ENCODE data around the gene WDFY4. TPM values are rescaled to one million over a fixed set of nuclear protein-coding genes. Genes with fewer than 3 reads are reported as not detected.

The WDFY4 gene
- total RNA-seq, 2 donors from 2014 or later = 0.70 to 2.0 TPM

DNA sequence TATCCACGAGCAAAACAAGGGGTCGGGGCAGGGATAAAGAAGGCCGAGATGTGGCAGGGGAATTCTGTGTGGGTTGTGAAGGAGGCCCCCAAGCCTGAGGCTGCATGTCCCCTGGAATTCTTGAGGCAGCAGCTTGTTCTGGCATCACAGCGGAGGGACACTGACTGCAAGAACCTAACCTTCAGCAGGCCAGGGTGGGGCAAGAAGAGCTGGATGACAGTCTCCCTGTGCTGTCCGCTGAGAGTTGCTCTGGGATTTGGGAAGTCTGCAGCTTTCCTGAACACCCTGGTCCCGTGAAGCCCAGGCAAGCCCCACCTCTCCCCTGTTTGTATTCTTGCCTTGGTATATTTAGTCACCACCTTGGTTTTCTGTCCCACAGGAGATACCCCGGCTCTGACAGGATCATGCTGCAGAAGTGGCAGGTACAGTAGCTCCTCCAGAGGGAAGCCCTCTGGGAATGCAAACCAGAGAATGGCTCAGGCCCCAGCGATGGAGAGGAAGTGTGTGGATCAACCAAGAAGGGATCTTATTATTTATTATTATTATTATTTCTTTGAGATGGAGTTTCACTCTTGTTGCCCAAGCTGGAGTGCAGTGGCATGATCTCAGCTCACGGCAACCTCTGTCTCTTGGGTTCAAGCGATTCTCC is 256.9 kb downstream of the WDFY4 start:
- DNase-seq (ENCODE audit: low spot score) = peak; percentile 42
- no peak overlapping the region for H3K4me3 ChIP-seq
- H3K9me3 ChIP-seq = no peaks in the 10 kb centered on the region
- no peaks in the 10 kb centered on the region for H3K36me3 ChIP-seq
- no peak overlapping the region for H3K27ac ChIP-seq
- TF ChIP-seq, protein P1, sequence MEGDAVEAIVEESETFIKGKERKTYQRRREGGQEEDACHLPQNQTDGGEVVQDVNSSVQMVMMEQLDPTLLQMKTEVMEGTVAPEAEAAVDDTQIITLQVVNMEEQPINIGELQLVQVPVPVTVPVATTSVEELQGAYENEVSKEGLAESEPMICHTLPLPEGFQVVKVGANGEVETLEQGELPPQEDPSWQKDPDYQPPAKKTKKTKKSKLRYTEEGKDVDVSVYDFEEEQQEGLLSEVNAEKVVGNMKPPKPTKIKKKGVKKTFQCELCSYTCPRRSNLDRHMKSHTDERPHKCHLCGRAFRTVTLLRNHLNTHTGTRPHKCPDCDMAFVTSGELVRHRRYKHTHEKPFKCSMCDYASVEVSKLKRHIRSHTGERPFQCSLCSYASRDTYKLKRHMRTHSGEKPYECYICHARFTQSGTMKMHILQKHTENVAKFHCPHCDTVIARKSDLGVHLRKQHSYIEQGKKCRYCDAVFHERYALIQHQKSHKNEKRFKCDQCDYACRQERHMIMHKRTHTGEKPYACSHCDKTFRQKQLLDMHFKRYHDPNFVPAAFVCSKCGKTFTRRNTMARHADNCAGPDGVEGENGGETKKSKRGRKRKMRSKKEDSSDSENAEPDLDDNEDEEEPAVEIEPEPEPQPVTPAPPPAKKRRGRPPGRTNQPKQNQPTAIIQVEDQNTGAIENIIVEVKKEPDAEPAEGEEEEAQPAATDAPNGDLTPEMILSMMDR (IDR thresholded peaks at IDR 0.05) = no peak
- no peaks in the 10 kb centered on the region for H3K27me3 ChIP-seq
- H3K4me1 ChIP-seq = no peaks in the 10 kb centered on the region

DNA sequence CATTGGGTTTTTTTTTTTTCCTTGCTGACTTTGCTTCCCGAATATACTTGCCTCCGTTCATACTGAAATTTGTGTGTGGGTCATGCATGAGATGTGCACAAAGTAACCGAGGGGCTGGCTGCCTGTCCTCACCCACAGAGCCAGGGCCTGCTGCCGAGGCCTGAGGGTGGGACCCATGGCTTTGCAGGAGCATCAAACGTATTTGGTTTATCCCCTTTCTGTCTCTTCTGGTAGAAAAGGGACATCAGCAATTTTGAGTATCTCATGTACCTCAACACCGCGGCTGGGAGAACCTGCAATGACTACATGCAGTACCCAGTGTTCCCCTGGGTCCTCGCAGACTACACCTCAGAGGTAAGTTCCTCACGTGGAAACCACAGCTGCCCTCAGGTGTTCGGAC is 258.4 kb downstream of the WDFY4 start:
- H3K27me3 ChIP-seq = no peaks in the 10 kb centered on the region
- no peak overlapping the region for H3K4me3 ChIP-seq
- DNase-seq (ENCODE audit: low spot score) = no peak
- no peak overlapping the region for H3K27ac ChIP-seq
- no peaks in the 10 kb centered on the region for H3K4me1 ChIP-seq
- TF ChIP-seq, protein P1 (IDR thresholded peaks at IDR 0.05) = no peak
- no peaks in the 10 kb centered on the region for H3K9me3 ChIP-seq
- no peaks in the 10 kb centered on the region for H3K36me3 ChIP-seq

DNA sequence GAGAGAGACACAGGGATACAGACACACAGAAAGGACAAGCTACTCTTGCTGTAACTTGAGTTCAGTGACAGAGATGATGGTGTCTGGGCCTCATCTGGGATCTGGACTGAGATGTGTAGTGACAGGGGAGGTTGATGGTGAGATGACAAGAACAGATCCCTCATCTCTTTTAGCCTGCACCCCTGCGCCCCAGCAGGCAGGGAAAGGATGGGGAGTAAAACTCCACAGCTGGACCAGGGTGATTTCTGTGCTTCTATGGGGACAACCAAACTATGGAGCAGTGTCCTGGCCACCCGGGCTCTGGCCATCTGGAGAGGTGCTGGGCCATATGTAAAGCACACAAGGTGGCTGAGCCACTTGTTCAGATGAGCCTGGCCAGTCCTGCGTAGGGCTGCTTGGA is 259.5 kb downstream of the WDFY4 start:
- Histone ChIP-seq H3K4me1 (no peaks in the 10 kb centered on the region), H3K9me3 (no peaks in the 10 kb centered on the region), H3K27me3 (no peaks in the 10 kb centered on the region), H3K27ac (no peak overlapping the region), H3K36me3 (no peaks in the 10 kb centered on the region), H3K4me3 (no peak overlapping the region)
- no peak for DNase-seq (ENCODE audit: low spot score)
- TF ChIP-seq, protein P1 (IDR thresholded peaks at IDR 0.05) = no peak

DNA sequence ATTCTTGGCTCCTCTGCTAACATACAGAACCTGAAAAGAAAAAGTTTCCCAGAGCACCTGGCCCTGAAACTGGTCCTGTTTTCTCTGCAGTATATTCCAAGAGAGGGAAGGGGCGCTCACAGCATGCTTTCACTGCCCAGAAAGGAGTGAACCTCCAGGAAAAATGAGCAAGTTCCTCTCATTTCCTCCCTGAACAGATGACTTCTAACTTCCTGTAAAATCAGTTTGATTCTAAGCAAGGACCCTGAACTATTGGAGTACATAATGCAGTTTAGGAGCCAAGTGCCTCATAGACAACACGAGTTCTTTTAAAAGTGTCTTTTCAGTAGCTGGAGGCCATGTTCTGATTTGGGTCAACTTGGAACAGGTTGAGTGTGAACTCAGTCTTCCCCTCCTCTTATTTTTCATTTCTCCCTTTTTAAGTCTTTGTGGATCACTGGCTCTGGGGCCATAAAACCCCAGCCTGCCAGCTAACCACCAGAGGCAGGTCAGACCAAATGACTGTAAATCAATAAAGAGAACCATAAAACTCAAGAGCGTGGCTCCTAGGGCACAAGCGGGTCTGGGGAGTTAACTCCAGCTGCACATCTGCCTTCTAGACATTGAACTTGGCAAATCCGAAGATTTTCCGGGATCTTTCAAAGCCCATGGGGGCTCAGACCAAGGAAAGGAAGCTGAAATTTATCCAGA is 260.9 kb downstream of the WDFY4 start:
- no peak overlapping the region for H3K4me3 ChIP-seq
- no peaks in the 10 kb centered on the region for H3K27me3 ChIP-seq
- no peaks in the 10 kb centered on the region for H3K36me3 ChIP-seq
- H3K9me3 ChIP-seq = no peaks in the 10 kb centered on the region
- no peaks in the 10 kb centered on the region for H3K4me1 ChIP-seq
- DNase-seq (ENCODE audit: low spot score) = no peak
- H3K27ac ChIP-seq = no peak overlapping the region
- TF ChIP-seq, protein P1 (IDR thresholded peaks at IDR 0.05) = no peak

DNA sequence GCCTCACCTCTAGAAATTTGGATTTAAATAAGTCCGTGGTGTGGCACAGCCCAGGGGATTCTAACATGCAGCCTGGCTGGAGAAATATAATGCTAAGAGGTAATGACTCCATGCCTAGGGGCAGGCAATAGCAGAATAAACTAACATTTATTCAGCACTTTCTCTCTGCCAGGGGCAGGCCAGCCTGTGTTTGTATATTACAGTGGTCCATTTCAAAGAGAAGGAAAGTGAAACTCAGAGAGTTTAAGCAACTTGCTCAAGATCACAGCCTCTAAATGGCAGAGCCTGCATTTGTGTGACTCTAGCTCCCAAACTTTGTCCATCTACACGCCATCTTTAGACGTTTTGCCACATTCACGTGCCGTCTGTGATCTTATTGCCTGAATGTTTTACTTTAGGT is 261.7 kb downstream of the WDFY4 start:
- TF ChIP-seq, protein P1 (IDR thresholded peaks at IDR 0.05) = no peak
- Histone ChIP-seq H3K36me3 (no peaks in the 10 kb centered on the region), H3K4me1 (no peaks in the 10 kb centered on the region)

More for the DNA sequence above, 261.7 kb downstream of the WDFY4 start:
- H3K27ac ChIP-seq = no peak overlapping the region
- H3K27me3 ChIP-seq = no peaks in the 10 kb centered on the region
- no peaks in the 10 kb centered on the region for H3K9me3 ChIP-seq
- DNase-seq (ENCODE audit: low spot score) = no peak
- no peak overlapping the region for H3K4me3 ChIP-seq
